Small intestine (tissue), 7 donors: Measurements from ENCODE around the gene FNDC3A. TPM values are rescaled to one million over a fixed set of nuclear protein-coding genes. Genes with fewer than 3 reads are reported as not detected.
"Not testable (repeated sequence)": the region's sequence is repeated elsewhere in the genome, so short reads cannot be mapped to it uniquely, and the experiment has no call there.

Source experiments
- DNase-seq, 2 donors: peaks; one replicate each; pipeline versions ENCODE4 v3.0.0 to v3.0.0-alpha.2; 2013
- FAIRE-seq: peaks from 2 replicates; lab custom pipeline; 2012; peaks lifted over from hg19 to GRCh38; lab: Jason Lieb, UNC
- H3K27ac ChIP-seq, 3 donors: one replicate each; pipeline ENCODE4 v1.5.1; 2013; ENCODE audit warnings: low read length in 2 of 3, mild to moderate bottlenecking in 2 of 3, control low read depth in 1 of 3, inconsistent platforms in 1 of 3, low read depth in 1 of 3, moderate library complexity in 1 of 3
- H3K27me3 ChIP-seq, 3 donors: one replicate each; pipeline ENCODE4 v1.6.1; 2013; ENCODE audit warnings: low read length in 3 of 3, inconsistent platforms in 1 of 3; ENCODE audit not compliant: control insufficient read depth in 3 of 3, insufficient read depth in 3 of 3
- H3K36me3 ChIP-seq, 3 donors: one replicate each; pipeline ENCODE4 v1.6.1; 2013; ENCODE audit warnings: low read length in 3 of 3, inconsistent platforms in 1 of 3, low read depth in 1 of 3, mild to moderate bottlenecking in 1 of 3, moderate library complexity in 1 of 3; ENCODE audit not compliant: control insufficient read depth in 3 of 3, insufficient read depth in 2 of 3
- H3K4me1 ChIP-seq, 3 donors: one replicate each; pipeline ENCODE4 v1.6.1; 2013; ENCODE audit warnings: low read length in 2 of 3, inconsistent platforms in 1 of 3, low read depth in 1 of 3, mild to moderate bottlenecking in 1 of 3, moderate library complexity in 1 of 3; ENCODE audit not compliant: control insufficient read depth in 3 of 3, insufficient read depth in 2 of 3
- H3K4me3 ChIP-seq, 3 donors: one replicate each; pipeline ENCODE4 v1.5.1; 2013; ENCODE audit warnings: low read length in 3 of 3, control low read depth in 1 of 3, inconsistent platforms in 1 of 3, low read depth in 1 of 3, mild to moderate bottlenecking in 1 of 3, moderate library complexity in 1 of 3
- H3K9me3 ChIP-seq, 2 donors: one replicate each; pipeline ENCODE4 v1.6.1; 2013; ENCODE audit warnings: low read depth in 1 of 2, low read length in 1 of 2; ENCODE audit not compliant: control insufficient read depth in 2 of 2, insufficient read depth in 1 of 2
- WGBS, 3 donors: extraction: QIAGEN DNeasy Blood & Tissue Kit; methylation state at CpG; one replicate each; pipeline ENCODE4 v1.1.7; 2013; 5-methylcytosine and 5-hydroxymethylcytosine counted together
- polyA plus RNA-seq, 4 donors: library from polyadenylated mRNA; stranded (reverse) in 3 of 4; unstranded in 1 of 4; fragments of 200-250 nt in 3 of 4; fragments of 120-200 nt in 1 of 4; gene quantifications; one replicate each; pipeline versions ENCODE4 v1.2.1 to v1.2.3, GENCODE V29; 2013
- donor health status: healthy with polysubstance abuse.
- donor health status: control.
- donor health status: control.
- donor health status: Bipolar disorder and iron deficiency.
- donor health status: healthy.

Gene FNDC3A
- polyA plus RNA-seq, 4 donors = 18.4 to 60.1 (median 24.7) TPM

- not testable (repeated sequence) for H3K27ac ChIP-seq, H3K9me3 ChIP-seq, H3K4me3 ChIP-seq, FAIRE-seq, H3K36me3 ChIP-seq, H3K4me1 ChIP-seq, H3K27me3 ChIP-seq, DNase-seq
- 95 to 97% (median 96%) methylated on average over 26 to 28 of the region's 28 CpGs for whole genome bisulfite sequencing, 3 donors
Observed at GRCh38 chr13:49018986-49019635, 43.4 kb downstream of the FNDC3A start.

GRCh38 chr13:49020328-49020727 lies 44.6 kb downstream of the FNDC3A start:
- FAIRE-seq (no peak), DNase-seq (no peak)
- no peaks in the 10 kb centered on the region for H3K4me1 ChIP-seq
- no peak overlapping the region for H3K4me3 ChIP-seq
- peaks cover 0 to 2% (median 0%) of the 10 kb centered on the region in 3 donors for H3K36me3 ChIP-seq
- H3K27ac ChIP-seq = no peak overlapping the region
- 68 to 81% (median 75%) methylated on average over 2 of the region's 2 CpGs for WGBS, 3 donors
- peaks cover 0 to 2% of the 10 kb centered on the region in 2 donors for H3K9me3 ChIP-seq
- no peaks in the 10 kb centered on the region for H3K27me3 ChIP-seq

GRCh38 chr13:49020940-49021553 lies 45.3 kb downstream of the FNDC3A start:
- Histone ChIP-seq H3K4me1 (no peaks in the 10 kb centered on the region), H3K27me3 (no peaks in the 10 kb centered on the region), H3K9me3 (peaks cover 0 to 2% of the 10 kb centered on the region in 2 donors), H3K36me3 (peaks cover 0 to 2% (median 0%) of the 10 kb centered on the region in 3 donors), H3K27ac (no peak overlapping the region), H3K4me3 (no peak overlapping the region)
- no peak for FAIRE-seq
- 76 to 92% (median 88%) methylated on average over 2 of the region's 2 CpGs for WGBS, 3 donors
- DNase-seq = peak in 1 of 2 donors; percentile 0

- Histone ChIP-seq H3K4me3 (no peak overlapping the region), H3K27ac (no peak overlapping the region), H3K9me3 (peaks cover 0 to 2% of the 10 kb centered on the region in 2 donors), H3K36me3 (peaks cover 0 to 4% (median 0%) of the 10 kb centered on the region in 3 donors), H3K27me3 (no peaks in the 10 kb centered on the region), H3K4me1 (no peaks in the 10 kb centered on the region)
- FAIRE-seq (no peak), DNase-seq (no peak)
- WGBS, 3 donors = 85 to 88% (median 86%) methylated on average over 1 of the region's 1 CpG
Observed at GRCh38 chr13:49021953-49022352, 46.2 kb downstream of the FNDC3A start.

- WGBS, 3 donors = 77 to 88% (median 84%) methylated on average over 2 of the region's 2 CpGs
- Histone ChIP-seq H3K27me3 (no peaks in the 10 kb centered on the region), H3K27ac (no peak overlapping the region), H3K36me3 (peaks cover 0 to 4% (median 0%) of the 10 kb centered on the region in 3 donors), H3K4me1 (no peaks in the 10 kb centered on the region), H3K9me3 (peaks cover 0 to 2% of the 10 kb centered on the region in 2 donors), H3K4me3 (no peak overlapping the region)
- DNase-seq (no peak), FAIRE-seq (no peak)
Observed at GRCh38 chr13:49022472-49023144, 46.9 kb downstream of the FNDC3A start.

GRCh38 chr13:49023431-49023830 lies 47.7 kb downstream of the FNDC3A start:
- H3K4me3 ChIP-seq = no peak overlapping the region
- FAIRE-seq = no peak
- no peak for DNase-seq
- peaks cover 0 to 2% of the 10 kb centered on the region in 2 donors for H3K9me3 ChIP-seq
- H3K27me3 ChIP-seq = no peaks in the 10 kb centered on the region
- no peak overlapping the region for H3K27ac ChIP-seq
- no peaks in the 10 kb centered on the region for H3K4me1 ChIP-seq
- H3K36me3 ChIP-seq = peaks cover 0 to 7% (median 0%) of the 10 kb centered on the region in 3 donors

GRCh38 chr13:49026851-49027250 lies 51.1 kb downstream of the FNDC3A start:
- WGBS, 3 donors = 0 to 28% (median 3%) methylated on average over 1 of the region's 1 CpG
- FAIRE-seq = no peak
- no peak overlapping the region for H3K4me3 ChIP-seq

GRCh38 chr13:49029570-49029969 lies 53.9 kb downstream of the FNDC3A start:
- Histone ChIP-seq H3K27ac (no peak overlapping the region), H3K9me3 (no peaks in the 10 kb centered on the region), H3K4me3 (no peak overlapping the region), H3K27me3 (no peaks in the 10 kb centered on the region), H3K4me1 (no peaks in the 10 kb centered on the region), H3K36me3 (peaks cover 0 to 5% (median 0%) of the 10 kb centered on the region in 3 donors)
- 83 to 95% (median 92%) methylated on average over 2 of the region's 2 CpGs for WGBS, 3 donors
- DNase-seq (no peak), FAIRE-seq (no peak)

More at GRCh38 chr13:49026851-49027250, 51.1 kb downstream of the FNDC3A start:
- Histone ChIP-seq H3K4me1 (no peaks in the 10 kb centered on the region), H3K9me3 (no peaks in the 10 kb centered on the region), H3K27ac (no peak overlapping the region), H3K36me3 (peaks cover 0 to 5% (median 0%) of the 10 kb centered on the region in 3 donors), H3K27me3 (no peaks in the 10 kb centered on the region)
- no peak for DNase-seq
